ENCODE data around the gene DBN1. TPM values are rescaled to one million over a fixed set of nuclear protein-coding genes. Genes with fewer than 3 reads are reported as not detected.

The DBN1 gene
- total and polyA plus RNA-seq, 9 of the 15 experiments (the other 6 are each of a cell fraction or from before 2014, with no cell fraction given), result 0.25 to 87.2 (median 27.9) TPM

DNA sequence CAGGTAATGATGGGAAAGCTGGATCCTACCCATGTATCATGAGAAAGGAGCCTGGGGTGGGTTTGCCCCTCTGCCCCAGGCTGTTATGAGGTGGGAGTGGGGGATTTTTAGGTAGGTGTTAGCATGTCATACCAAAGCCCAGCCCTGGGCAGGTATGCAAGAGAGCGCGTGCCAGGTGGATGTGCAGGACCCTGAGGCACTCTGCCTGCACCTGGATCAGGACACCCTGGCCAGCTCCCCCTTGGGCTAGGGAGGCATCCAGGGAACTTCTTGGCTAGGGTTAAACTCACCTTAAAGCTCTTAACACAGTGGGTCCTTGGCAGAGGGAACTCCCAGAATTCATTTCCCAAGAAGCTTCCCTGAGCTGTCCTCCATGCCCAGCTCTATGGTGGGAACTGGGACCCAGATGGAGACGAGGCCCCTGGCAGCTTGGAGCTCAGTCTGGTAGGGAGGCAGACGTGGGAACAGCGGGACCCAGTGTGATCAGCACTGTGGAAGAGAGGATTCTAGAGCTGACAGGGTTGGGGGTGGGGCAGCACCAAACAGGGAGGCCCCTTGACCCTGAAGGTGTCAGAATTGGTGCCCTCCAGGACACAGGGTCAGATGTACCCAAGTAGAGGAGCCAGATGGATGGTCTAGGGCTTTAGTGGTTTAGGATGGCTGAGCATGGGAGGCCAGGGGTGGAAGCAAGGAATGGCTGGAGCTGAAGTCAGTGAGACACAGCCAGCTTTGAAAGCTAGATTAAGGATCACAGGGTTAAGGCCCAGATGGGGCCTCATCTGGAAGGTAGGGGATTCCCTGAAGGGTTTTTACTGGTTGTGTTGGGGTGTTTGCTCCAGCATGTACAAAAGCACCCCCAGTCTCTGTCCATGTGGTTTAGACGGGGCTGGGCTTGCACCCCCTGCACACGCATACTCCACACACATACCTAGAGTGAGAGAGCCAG lies 29.1 kb downstream of the DBN1 start:
- no peaks in the 10 kb centered on the region for H3K9me3 ChIP-seq (replicated peaks; ENCODE audit: control insufficient read depth, insufficient read depth, low read depth, low read length)
- peaks cover 19 to 62% of the 10 kb centered on the region in 2 experiments for H3K4me1 ChIP-seq (replicated peaks in 1 of 2; ENCODE audit: control insufficient read depth in 2 of 2, insufficient read depth in 2 of 2, low read length in 2 of 2)
- no peaks in the 10 kb centered on the region for H3K27me3 ChIP-seq (ENCODE audit: control insufficient read depth in 2 of 2, insufficient read depth in 2 of 2, low read length in 2 of 2)
- in situ Hi-C loops (cut with MboI), result loop anchor here (5.0 kb wide), 1 partner anchor 52 kb away; no protein-coding TSS in a partner anchor
- peaks cover 29% of the 10 kb centered on the region; the same call in 1 of the 2 replicates for H4K20me1 ChIP-seq (replicated peaks; ENCODE audit: control insufficient read depth, insufficient read depth, low read length)
- H3K79me2 ChIP-seq (ENCODE audit: control insufficient read depth, insufficient read depth, low read length), result no peaks in the 10 kb centered on the region
- peaks cover 39% of the 10 kb centered on the region; the same call in 2 of the 3 replicates for H3K36me3 ChIP-seq (ENCODE audit: control insufficient read depth, insufficient read depth, low read length)
- POLR2A ChIA-PET, result interaction anchor here (0.6 to 11.8 kb wide), 14 partner anchors 8 to 1274 kb away, joined by 3 to 210 read pairs (median 4); partner anchors contain the start of genes GRK6, HNRNPAB and PDLIM7
- no peak overlapping the region for H3K4me2 ChIP-seq (ENCODE audit: insufficient read depth, low read length)
- WGBS (ENCODE audit: insufficient coverage, low coverage, missing lambda C conversion rate), result 44% methylated on average over 7 of the region's 7 CpGs
- peak overlapping the region in 1 of 2 experiments; percentile 74; a peak in 2 of 4 replicates for H3K9ac ChIP-seq (ENCODE audit: insufficient read depth in 1 of 2, low read depth in 2 of 2, low read length in 2 of 2)
- H3K9me1 ChIP-seq (ENCODE audit: control insufficient read depth, insufficient read depth, low read length), result peaks cover 3% of the 10 kb centered on the region
- H3K27ac ChIP-seq (ENCODE audit: extremely low read depth, low read depth, low read length), result no peak overlapping the region
- FAIRE-seq (peak; percentile 80), ATAC-seq (peak; percentile 16), DNase-seq (ENCODE audit: extremely low read depth in 1 of 4, low spot score in 3 of 4) (peak in 2 of 4 experiments; percentile 29 to 34)
- TSS peak; percentile 27 for BruUV-seq (replicated peaks)
- CTCF ChIA-PET (ENCODE audit: low intra/inter-chr PET ratio), result no interaction called here
- intact Hi-C loops (cut with micrococcal nuclease), result loop anchor here (1.0 kb wide), 1 partner anchor 126 kb away; no protein-coding TSS in a partner anchor
- H2AFZ ChIP-seq (ENCODE audit: low read depth, low read length), result no peak overlapping the region
- no peak overlapping the region for H3K4me3 ChIP-seq
- peak; percentile 50 for TF ChIP-seq POLR2G (IDR thresholded peaks at IDR 0.05; ENCODE audit: low read depth, low read length)
- TF ChIP-seq PRMT5 (CRISPR knock-in tag; IDR thresholded peaks at IDR 0.05), result no peak
- no peak for TF ChIP-seq ZNF212 (CRISPR knock-in tag; IDR thresholded peaks at IDR 0.05)
- 0 out of 2 replicates have a peak, but pooled peaks have one; percentile 8 for TF ChIP-seq PML (IDR thresholded peaks at IDR 0.05; ENCODE audit: low read length)
- TF ChIP-seq, protein P1, sequence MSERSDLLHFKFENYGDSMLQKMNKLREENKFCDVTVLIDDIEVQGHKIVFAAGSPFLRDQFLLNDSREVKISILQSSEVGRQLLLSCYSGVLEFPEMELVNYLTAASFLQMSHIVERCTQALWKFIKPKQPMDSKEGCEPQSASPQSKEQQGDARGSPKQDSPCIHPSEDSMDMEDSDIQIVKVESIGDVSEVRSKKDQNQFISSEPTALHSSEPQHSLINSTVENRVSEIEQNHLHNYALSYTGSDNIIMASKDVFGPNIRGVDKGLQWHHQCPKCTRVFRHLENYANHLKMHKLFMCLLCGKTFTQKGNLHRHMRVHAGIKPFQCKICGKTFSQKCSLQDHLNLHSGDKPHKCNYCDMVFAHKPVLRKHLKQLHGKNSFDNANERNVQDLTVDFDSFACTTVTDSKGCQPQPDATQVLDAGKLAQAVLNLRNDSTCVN (CRISPR knock-in tag; IDR thresholded peaks at IDR 0.05), result peak; percentile 55; the same call in 1 of the 2 replicates
- peak; percentile 5 for TF ChIP-seq KDM5B (IDR thresholded peaks at IDR 0.05; ENCODE audit: insufficient replicate concordance, low read depth, low read length)
- TF ChIP-seq KAT8 (IDR thresholded peaks at IDR 0.05; ENCODE audit: low read depth), result no peak
- TF ChIP-seq TCFL5 (CRISPR knock-in tag; conservative IDR thresholded peaks at IDR 0.05), result no peak
- TF ChIP-seq, protein P2, sequence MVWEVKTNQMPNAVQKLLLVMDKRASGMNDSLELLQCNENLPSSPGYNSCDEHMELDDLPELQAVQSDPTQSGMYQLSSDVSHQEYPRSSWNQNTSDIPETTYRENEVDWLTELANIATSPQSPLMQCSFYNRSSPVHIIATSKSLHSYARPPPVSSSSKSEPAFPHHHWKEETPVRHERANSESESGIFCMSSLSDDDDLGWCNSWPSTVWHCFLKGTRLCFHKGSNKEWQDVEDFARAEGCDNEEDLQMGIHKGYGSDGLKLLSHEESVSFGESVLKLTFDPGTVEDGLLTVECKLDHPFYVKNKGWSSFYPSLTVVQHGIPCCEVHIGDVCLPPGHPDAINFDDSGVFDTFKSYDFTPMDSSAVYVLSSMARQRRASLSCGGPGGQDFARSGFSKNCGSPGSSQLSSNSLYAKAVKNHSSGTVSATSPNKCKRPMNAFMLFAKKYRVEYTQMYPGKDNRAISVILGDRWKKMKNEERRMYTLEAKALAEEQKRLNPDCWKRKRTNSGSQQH (CRISPR knock-in tag; IDR thresholded peaks at IDR 0.05), result peak; percentile 82; the same call in 1 of the 2 replicates
- no peak for TF ChIP-seq RBM15 (IDR thresholded peaks at IDR 0.05; ENCODE audit: insufficient read depth, low read length)
- TF ChIP-seq, protein P3, sequence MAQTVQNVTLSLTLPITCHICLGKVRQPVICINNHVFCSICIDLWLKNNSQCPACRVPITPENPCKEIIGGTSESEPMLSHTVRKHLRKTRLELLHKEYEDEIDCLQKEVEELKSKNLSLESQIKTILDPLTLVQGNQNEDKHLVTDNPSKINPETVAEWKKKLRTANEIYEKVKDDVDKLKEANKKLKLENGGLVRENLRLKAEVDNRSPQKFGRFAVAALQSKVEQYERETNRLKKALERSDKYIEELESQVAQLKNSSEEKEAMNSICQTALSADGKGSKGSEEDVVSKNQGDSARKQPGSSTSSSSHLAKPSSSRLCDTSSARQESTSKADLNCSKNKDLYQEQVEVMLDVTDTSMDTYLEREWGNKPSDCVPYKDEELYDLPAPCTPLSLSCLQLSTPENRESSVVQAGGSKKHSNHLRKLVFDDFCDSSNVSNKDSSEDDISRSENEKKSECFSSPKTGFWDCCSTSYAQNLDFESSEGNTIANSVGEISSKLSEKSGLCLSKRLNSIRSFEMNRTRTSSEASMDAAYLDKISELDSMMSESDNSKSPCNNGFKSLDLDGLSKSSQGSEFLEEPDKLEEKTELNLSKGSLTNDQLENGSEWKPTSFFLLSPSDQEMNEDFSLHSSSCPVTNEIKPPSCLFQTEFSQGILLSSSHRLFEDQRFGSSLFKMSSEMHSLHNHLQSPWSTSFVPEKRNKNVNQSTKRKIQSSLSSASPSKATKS (CRISPR knock-in tag; IDR thresholded peaks at IDR 0.05), result peak; percentile 60; the same call in 1 of the 2 replicates
- peak; percentile 85 for TF ChIP-seq POLR2AphosphoS2 (IDR thresholded peaks at IDR 0.05; ENCODE audit: low read length)
- TF ChIP-seq, protein P4, sequence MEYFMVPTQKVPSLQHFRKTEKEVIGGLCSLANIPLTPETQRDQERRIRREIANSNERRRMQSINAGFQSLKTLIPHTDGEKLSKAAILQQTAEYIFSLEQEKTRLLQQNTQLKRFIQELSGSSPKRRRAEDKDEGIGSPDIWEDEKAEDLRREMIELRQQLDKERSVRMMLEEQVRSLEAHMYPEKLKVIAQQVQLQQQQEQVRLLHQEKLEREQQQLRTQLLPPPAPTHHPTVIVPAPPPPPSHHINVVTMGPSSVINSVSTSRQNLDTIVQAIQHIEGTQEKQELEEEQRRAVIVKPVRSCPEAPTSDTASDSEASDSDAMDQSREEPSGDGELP (CRISPR knock-in tag; IDR thresholded peaks at IDR 0.05; ENCODE audit: borderline replicate concordance), result peak; percentile 32; the same call in 1 of the 2 replicates

Data from K562 (cell line).